DOHH2 (cell line): ENCODE measurements around the gene PTPRN2.

Experiments used
- CTCF ChIP-seq: fragments of 200-600 bp; sonication (generic); IDR thresholded peaks from one replicate; pipeline ENCODE4 v1.5.1; 2014; ENCODE audit warnings: antibody characterized with exemption, mild to moderate bottlenecking, low read depth, low read length; ENCODE audit not compliant: poor library complexity, severe bottlenecking
- EZH2phosphoT487 ChIP-seq: fragments of 200-600 bp; sonication (generic); IDR thresholded peaks from 2 replicates; pipeline ENCODE4 v1.6.1; 2017; ENCODE audit warnings: borderline replicate concordance, mild to moderate bottlenecking, antibody characterized with exemption, low read length, moderate library complexity, mixed read lengths

- no peak for TF ChIP-seq CTCF
- no peak for TF ChIP-seq EZH2phosphoT487
These were observed 871.7 kb downstream of the PTPRN2 start for GRCh38 chr7:157715938-157716280.
